ENCODE measurements around the gene C2orf76. TPM values are rescaled to one million over a fixed set of nuclear protein-coding genes. Genes with fewer than 3 reads are reported as not detected.

Gene C2orf76
- 10.9 and 12.8 TPM in 2 replicates for total RNA-seq

GRCh38 chr2:119366649-119367471, at the start of gene C2orf76, which contains the start of gene DBI:
C2orf76 (minus strand) TSS chr2:119366834; CDS start chr2:119339959, 26,875 bp downstream.
DBI (plus strand) TSS chr2:119366977; CDS start chr2:119367052, 75 bp downstream.

Other genes with a start within 250 kb of the C2orf76 start
- not detected in 2 replicates for gene C1QL2, start 208.1 kb downstream of the C2orf76 start, total RNA-seq
- 25.6 and 34.6 TPM in 2 replicates for gene STEAP3, start 143.0 kb downstream of the C2orf76 start, total RNA-seq
- 72.1 and 160 TPM in 2 replicates for gene DBI, start 143 bp upstream of the C2orf76 start, total RNA-seq
- 0.44 and 1.5 TPM in 2 replicates for gene TMEM37, start 65.0 kb upstream of the C2orf76 start, total RNA-seq
- not detected in 2 replicates for gene SCTR, start 157.6 kb upstream of the C2orf76 start, total RNA-seq
- not detected in 2 replicates for gene CFAP221, start 177.6 kb upstream of the C2orf76 start, total RNA-seq

All from smooth muscle cell of trachea (primary cell).